SH-SY5Y (cell line): ENCODE data around the gene RFWD3.

Source experiments
- GATA2 ChIP-seq: IDR thresholded peaks from 2 replicates; pipeline ENCODE4 v1.6.1; 2011; ENCODE audit warnings: mild to moderate bottlenecking, low read depth, low read length
- GATA3 ChIP-seq: IDR thresholded peaks from 2 replicates; pipeline ENCODE4 v1.6.1; 2011; ENCODE audit warnings: low read depth, mild to moderate bottlenecking, low read length, moderate library complexity

DNA sequence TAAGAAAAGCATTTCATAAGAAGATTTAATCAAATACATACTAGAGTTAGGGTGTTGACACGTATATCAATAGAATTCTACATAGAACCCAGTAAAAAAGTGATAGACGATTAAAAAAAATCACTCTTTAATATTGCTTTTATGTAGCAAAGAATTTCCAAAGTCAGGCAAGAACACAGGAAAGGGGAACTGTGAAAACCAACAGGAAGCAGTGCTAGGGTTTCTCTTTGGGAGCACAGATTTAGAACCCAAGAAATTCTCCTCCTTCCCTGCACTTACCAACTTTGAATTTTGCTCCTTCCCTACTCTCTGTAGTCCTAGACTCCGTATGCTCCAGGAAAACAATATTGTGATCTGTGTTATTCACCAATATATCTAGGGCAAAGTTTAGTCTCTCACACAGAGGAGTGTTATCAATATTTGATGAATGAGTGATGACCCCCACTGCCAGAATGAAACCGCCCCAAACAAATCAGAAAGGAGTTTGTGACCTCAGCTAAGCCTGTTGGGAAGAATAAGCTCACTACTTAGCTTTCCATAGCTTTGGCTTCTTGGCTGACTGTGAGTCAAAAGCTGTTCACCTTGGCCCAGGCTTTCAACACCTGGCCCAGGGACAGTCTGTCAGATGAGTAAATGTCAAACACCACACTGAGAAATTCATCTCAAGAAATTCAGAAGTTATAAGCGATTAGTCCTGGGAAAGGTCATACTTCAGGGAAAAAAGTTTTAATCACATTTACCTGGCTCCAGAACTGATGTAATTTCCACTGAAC is 8.6 kb downstream of the RFWD3 start:
- no peak for TF ChIP-seq GATA2
- no peak for TF ChIP-seq GATA3
